ENCODE data around the gene SRI.

The SRI gene

DNA sequence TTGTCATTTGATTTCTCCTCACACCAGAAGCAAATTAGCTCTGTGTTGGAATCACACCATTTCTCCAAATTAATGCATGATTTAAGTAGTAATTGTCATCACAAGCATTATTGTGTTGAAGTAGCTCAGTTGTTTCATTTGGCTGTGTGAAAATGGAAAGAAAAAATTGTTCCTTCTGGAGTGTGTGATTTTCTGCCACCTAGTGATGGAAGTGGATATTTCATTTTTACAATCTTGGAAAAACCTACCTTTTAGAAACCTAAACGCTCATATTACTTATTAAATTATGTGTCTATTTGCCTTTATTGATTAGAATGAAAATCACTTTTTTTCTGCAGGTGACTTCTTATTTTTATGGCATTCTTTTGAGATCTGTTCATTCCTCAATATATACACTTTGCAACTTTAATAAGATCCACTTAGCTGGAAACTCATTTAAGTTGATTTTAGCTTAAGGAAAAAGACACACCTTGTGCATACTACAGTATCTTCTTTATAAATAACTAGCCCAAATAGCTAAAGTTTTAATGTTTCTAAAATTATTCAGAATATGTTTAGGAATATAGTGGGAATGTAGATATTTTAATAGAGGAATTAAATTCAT lies 50.0 kb downstream of the SRI start:
- TF ChIP-seq TEAD4 (IDR thresholded peaks at IDR 0.05) = no peak
- TF ChIP-seq RAD21 (IDR thresholded peaks at IDR 0.05; ENCODE audit: low read depth) = peak; percentile 57
- no peak for TF ChIP-seq TCF12 (IDR thresholded peaks at IDR 0.05; ENCODE audit: low read depth)
- TF ChIP-seq, protein P1, sequence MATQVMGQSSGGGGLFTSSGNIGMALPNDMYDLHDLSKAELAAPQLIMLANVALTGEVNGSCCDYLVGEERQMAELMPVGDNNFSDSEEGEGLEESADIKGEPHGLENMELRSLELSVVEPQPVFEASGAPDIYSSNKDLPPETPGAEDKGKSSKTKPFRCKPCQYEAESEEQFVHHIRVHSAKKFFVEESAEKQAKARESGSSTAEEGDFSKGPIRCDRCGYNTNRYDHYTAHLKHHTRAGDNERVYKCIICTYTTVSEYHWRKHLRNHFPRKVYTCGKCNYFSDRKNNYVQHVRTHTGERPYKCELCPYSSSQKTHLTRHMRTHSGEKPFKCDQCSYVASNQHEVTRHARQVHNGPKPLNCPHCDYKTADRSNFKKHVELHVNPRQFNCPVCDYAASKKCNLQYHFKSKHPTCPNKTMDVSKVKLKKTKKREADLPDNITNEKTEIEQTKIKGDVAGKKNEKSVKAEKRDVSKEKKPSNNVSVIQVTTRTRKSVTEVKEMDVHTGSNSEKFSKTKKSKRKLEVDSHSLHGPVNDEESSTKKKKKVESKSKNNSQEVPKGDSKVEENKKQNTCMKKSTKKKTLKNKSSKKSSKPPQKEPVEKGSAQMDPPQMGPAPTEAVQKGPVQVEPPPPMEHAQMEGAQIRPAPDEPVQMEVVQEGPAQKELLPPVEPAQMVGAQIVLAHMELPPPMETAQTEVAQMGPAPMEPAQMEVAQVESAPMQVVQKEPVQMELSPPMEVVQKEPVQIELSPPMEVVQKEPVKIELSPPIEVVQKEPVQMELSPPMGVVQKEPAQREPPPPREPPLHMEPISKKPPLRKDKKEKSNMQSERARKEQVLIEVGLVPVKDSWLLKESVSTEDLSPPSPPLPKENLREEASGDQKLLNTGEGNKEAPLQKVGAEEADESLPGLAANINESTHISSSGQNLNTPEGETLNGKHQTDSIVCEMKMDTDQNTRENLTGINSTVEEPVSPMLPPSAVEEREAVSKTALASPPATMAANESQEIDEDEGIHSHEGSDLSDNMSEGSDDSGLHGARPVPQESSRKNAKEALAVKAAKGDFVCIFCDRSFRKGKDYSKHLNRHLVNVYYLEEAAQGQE (IDR thresholded peaks at IDR 0.05; ENCODE audit: low read depth) = no peak

GRCh38 chr7:88167721-88168120 lies 52.1 kb downstream of the SRI start:
- no peak for TF ChIP-seq TCF12 (IDR thresholded peaks at IDR 0.05; ENCODE audit: low read depth)
- TF ChIP-seq TEAD4 (IDR thresholded peaks at IDR 0.05) = no peak
- TF ChIP-seq, protein P1 (IDR thresholded peaks at IDR 0.05; ENCODE audit: low read depth) = no peak
- no peak for TF ChIP-seq TAF1 (IDR thresholded peaks at IDR 0.05; ENCODE audit: low read depth)
- TF ChIP-seq NFIC (IDR thresholded peaks at IDR 0.05) = no peak
- no peak for TF ChIP-seq USF1 (IDR thresholded peaks at IDR 0.05)
- TF ChIP-seq CREB1 (IDR thresholded peaks at IDR 0.05; ENCODE audit: low read depth) = no peak
- no peak for TF ChIP-seq EGR1 (IDR thresholded peaks at IDR 0.05)
- no peak for TF ChIP-seq CEBPB (IDR thresholded peaks at IDR 0.05)
- TF ChIP-seq RAD21 (IDR thresholded peaks at IDR 0.05; ENCODE audit: low read depth) = no peak
- TF ChIP-seq, protein P2, sequence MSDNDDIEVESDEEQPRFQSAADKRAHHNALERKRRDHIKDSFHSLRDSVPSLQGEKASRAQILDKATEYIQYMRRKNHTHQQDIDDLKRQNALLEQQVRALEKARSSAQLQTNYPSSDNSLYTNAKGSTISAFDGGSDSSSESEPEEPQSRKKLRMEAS (IDR thresholded peaks at IDR 0.05) = no peak

DNA sequence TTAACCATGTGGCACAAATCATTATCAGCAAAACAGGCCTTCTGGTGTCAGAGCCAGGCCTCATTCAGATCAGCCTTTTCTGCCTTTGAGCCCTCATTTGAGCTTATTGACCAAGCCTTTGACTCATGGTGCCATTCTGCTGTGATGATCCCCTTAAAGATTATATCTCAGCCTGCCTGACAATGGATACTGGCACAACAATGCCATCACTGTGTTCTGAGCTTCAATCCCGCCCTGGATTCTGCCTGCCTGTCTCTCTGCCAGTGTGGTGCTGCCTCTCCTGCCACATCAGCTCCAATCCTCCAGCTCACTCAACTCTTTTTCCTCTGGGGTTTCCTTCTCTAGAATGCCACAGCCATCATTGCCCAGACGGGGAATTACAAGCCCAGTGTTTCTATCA lies 52.6 kb downstream of the SRI start:
- TF ChIP-seq NFIC (IDR thresholded peaks at IDR 0.05) (no peak), YY1 (IDR thresholded peaks at IDR 0.05; ENCODE audit: low read depth) (no peak), TEAD4 (IDR thresholded peaks at IDR 0.05) (no peak), FOXM1 (IDR thresholded peaks at IDR 0.05; ENCODE audit: borderline replicate concordance, low read depth) (no peak)
- TF ChIP-seq, protein P2 (IDR thresholded peaks at IDR 0.05) = no peak

- no peak for TF ChIP-seq CREB1 (IDR thresholded peaks at IDR 0.05; ENCODE audit: low read depth)
- TF ChIP-seq EGR1 (IDR thresholded peaks at IDR 0.05) = no peak
- no peak for TF ChIP-seq NFIC (IDR thresholded peaks at IDR 0.05)
- no peak for TF ChIP-seq TEAD4 (IDR thresholded peaks at IDR 0.05)
- no peak for TF ChIP-seq USF1 (IDR thresholded peaks at IDR 0.05)
- no peak for TF ChIP-seq TAF1 (IDR thresholded peaks at IDR 0.05; ENCODE audit: low read depth)
- TF ChIP-seq YY1 (IDR thresholded peaks at IDR 0.05; ENCODE audit: low read depth) = no peak
Observed at GRCh38 chr7:88165697-88166096, 54.1 kb downstream of the SRI start.

DNA sequence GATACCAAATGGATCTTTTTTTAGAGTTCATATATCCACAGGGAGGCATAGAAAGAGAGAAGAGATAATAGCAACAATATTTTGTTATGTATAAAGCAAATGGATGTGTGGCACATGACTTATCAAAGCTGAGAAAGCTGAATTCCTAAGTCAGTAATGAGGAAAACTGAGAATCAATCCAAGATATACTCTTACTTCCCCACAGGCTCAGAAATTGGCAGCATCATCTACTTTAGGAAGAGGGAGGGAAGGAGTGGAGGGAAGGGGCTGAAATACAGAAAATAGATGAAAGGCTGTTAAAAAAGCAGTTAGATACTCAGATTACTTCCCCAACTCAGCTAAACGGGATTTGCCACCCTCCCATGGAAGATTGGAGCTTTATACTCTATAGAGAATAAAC lies 63.5 kb downstream of the SRI start:
- TF ChIP-seq RAD21 (IDR thresholded peaks at IDR 0.05; ENCODE audit: low read depth) = no peak
- TF ChIP-seq, protein P2 (IDR thresholded peaks at IDR 0.05) = no peak
- TF ChIP-seq TAF1 (IDR thresholded peaks at IDR 0.05; ENCODE audit: low read depth) = no peak
- no peak for TF ChIP-seq NFIC (IDR thresholded peaks at IDR 0.05)
- no peak for TF ChIP-seq ZBTB7A (IDR thresholded peaks at IDR 0.05; ENCODE audit: low read depth)
- no peak for TF ChIP-seq FOXM1 (IDR thresholded peaks at IDR 0.05; ENCODE audit: borderline replicate concordance, low read depth)
- no peak for TF ChIP-seq CEBPB (IDR thresholded peaks at IDR 0.05)
- TF ChIP-seq YY1 (IDR thresholded peaks at IDR 0.05; ENCODE audit: low read depth) = no peak
- no peak for TF ChIP-seq TCF12 (IDR thresholded peaks at IDR 0.05; ENCODE audit: low read depth)
- no peak for TF ChIP-seq TEAD4 (IDR thresholded peaks at IDR 0.05)
- TF ChIP-seq, protein P1 (IDR thresholded peaks at IDR 0.05; ENCODE audit: low read depth) = no peak
- TF ChIP-seq CREB1 (IDR thresholded peaks at IDR 0.05; ENCODE audit: low read depth) = no peak

Data from Ishikawa (cell line).